Adrenal gland (tissue), 12 donors: ENCODE results near the gene SYT15. TPM values are rescaled to one million over a fixed set of nuclear protein-coding genes. Genes with fewer than 3 reads are reported as not detected.

ENCODE experiments used
- DNase-seq, 7 donors: peaks; one replicate each; pipeline ENCODE4 v3.0.0-alpha.2; 2019 to 2020
- H3K27ac ChIP-seq, 5 donors: fragments of 200-600 bp; sonication (generic) in 4 of 5; 1 replicate in 3 of 5; 2 replicates in 2 of 5; pipeline versions ENCODE4 v1.5.1 to v1.8.0; 2016 to 2020; ENCODE audit warnings: mild to moderate bottlenecking in 1 of 5
- H3K27me3 ChIP-seq: fragments of 200-600 bp; 2 replicates; pipeline ENCODE4 v1.8.0; 2021
- H3K36me3 ChIP-seq, 2 donors: fragments of 200-600 bp; replicated peaks in 1 of 2; 1 replicate in 1 of 2; 2 replicates in 1 of 2; pipeline versions ENCODE4 v1.5.1 to v1.8.0; 2018 to 2022
- H3K4me1 ChIP-seq, 2 donors: fragments of 200-600 bp; replicated peaks in 1 of 2; 1 replicate in 1 of 2; 2 replicates in 1 of 2; pipeline versions ENCODE4 v1.5.1 to v1.8.0; 2018 to 2021
- H3K4me3 ChIP-seq, 4 donors: fragments of 200-600 bp; sonication (generic) in 3 of 4; one replicate each; pipeline ENCODE4 v1.5.1; 2016 to 2018
- H3K9me3 ChIP-seq, 3 donors: fragments of 200-600 bp; sonication (generic) in 1 of 3; replicated peaks in 1 of 3; 1 replicate in 2 of 3; 2 replicates in 1 of 3; pipeline versions ENCODE4 v1.5.1 to v1.8.0; 2016 to 2021
- CTCF ChIP-seq, 6 experiments: fragments of 450-650 bp in 4 of 6; fragments of 200-600 bp in 2 of 6; sonication (generic) in 1 of 6; IDR thresholded peaks; 1 replicate in 5 of 6; 2 replicates in 1 of 6; pipeline versions ENCODE4 v1.5.1 to v1.8.0; 2016 to 2021; ENCODE audit warnings: antibody characterized with exemption in 6 of 6, mild to moderate bottlenecking in 2 of 6, moderate library complexity in 1 of 6
- POLR2A ChIP-seq, 2 donors: fragments of 450-650 bp; IDR thresholded peaks; one replicate each; pipeline ENCODE4 v1.6.1; 2017; ENCODE audit warnings: antibody characterized with exemption in 2 of 2, mild to moderate bottlenecking in 2 of 2, moderate library complexity in 1 of 2
- WGBS, 4 donors: extraction: QIAGEN DNeasy Blood & Tissue Kit in 2 of 4; methylation state at CpG; one replicate each; pipeline versions ENCODE4 v1.1.5 to v1.1.7; 2013 to 2017; 5-methylcytosine and 5-hydroxymethylcytosine counted together
- intact Hi-C, 2 donors: fragments of 100-400 bp; cut with DNase I; formaldehyde crosslinking; loops; one replicate each; pipeline versions ENCODE4 v1.14.1 to v1.15.0; 2022 to 2023
- polyA plus RNA-seq, 3 donors: library from polyadenylated mRNA; stranded (reverse); fragments of 200-250 nt in 2 of 3; fragments of 350-450 nt in 1 of 3; fragmentation: Illumina TruSeq in 1 of 3; extraction: RNeasy Lipid Tissue Mini Kit (QIAGEN cat#74804) in 1 of 3; gene quantifications; one replicate each; pipeline ENCODE4 v1.2.3, GENCODE V29; 2013 to 2014
- total RNA-seq, 9 donors: library from RNA; depleted of rRNA in 4 of 9; stranded (reverse); fragments of >200 nt in 4 of 9; fragments of 120-200 nt in 1 of 9; fragmentation: NEBNext Ultra II Directional in 1 of 9; extraction: Animal tissue kit (Norgen Biotek cat#: 25700) in 1 of 9; gene quantifications; one replicate each; pipeline versions ENCODE4 v1.1.0 to v1.2.4, GENCODE V29; 2013 to 2023
- donor health status: healthy with polysubstance abuse.
- donor health status: Bipolar disorder and iron deficiency.
- donor health status: DM: yes; HTN: yes; CAD: no.
- donor health status: DM: no; HTN: no; CAD: no.
- donor health status: DM: no; HTN: no; CAD: no.
- donor health status: DM: yes; HTN: yes; CAD: no.

Gene SYT15
- total and polyA plus RNA-seq, 12 donors: 0.72 to 32.5 (median 2.1) TPM

GRCh38 chr10:46551701-46552525, 27.0 kb upstream of the SYT15 start:
- TF ChIP-seq POLR2A (IDR thresholded peaks at IDR 0.05): no peak
- TF ChIP-seq CTCF (IDR thresholded peaks at IDR 0.05): no peak
- intact Hi-C loops: no loop called here
- H3K4me3 ChIP-seq: no peak overlapping the region
- H3K9me3 ChIP-seq: no peaks in the 10 kb centered on the region
- WGBS, 4 donors: 83 to 88% (median 85%) methylated on average over 12 of the region's 12 CpGs
- H3K36me3 ChIP-seq: no peaks in the 10 kb centered on the region
- peak; percentile 0 to 48 (median 15) for DNase-seq
- H3K4me1 ChIP-seq: peaks cover 6 to 11% of the 10 kb centered on the region in 2 donors
- H3K27me3 ChIP-seq: peaks cover 40% of the 10 kb centered on the region
- H3K27ac ChIP-seq: no peak overlapping the region

- Histone ChIP-seq H3K4me3 (no peak overlapping the region), H3K27me3 (peaks cover 47% of the 10 kb centered on the region), H3K4me1 (peaks cover 6 to 11% of the 10 kb centered on the region in 2 donors), H3K27ac (no peak overlapping the region), H3K9me3 (no peaks in the 10 kb centered on the region), H3K36me3 (no peaks in the 10 kb centered on the region)
- DNase-seq: peak in 4 of 7 donors; percentile 8 to 47 (median 10)
- TF ChIP-seq POLR2A (IDR thresholded peaks at IDR 0.05) (no peak), CTCF (IDR thresholded peaks at IDR 0.05) (no peak)
- 89 to 95% (median 93%) methylated on average over 10 of the region's 10 CpGs for WGBS, 4 donors
- intact Hi-C loops: no loop called here
These were observed 26.2 kb upstream of the SYT15 start for GRCh38 chr10:46552526-46553237.

GRCh38 chr10:46553238-46554049, 25.5 kb upstream of the SYT15 start:
- DNase-seq: peak in 6 of 7 donors; percentile 7 to 47 (median 14)
- H3K4me3 ChIP-seq: no peak overlapping the region
- WGBS, 4 donors: 56 to 67% (median 64%) methylated on average over 2 of the region's 2 CpGs
- intact Hi-C loops: no loop called here
- TF ChIP-seq CTCF (IDR thresholded peaks at IDR 0.05): no peak
- no peak for TF ChIP-seq POLR2A (IDR thresholded peaks at IDR 0.05)
- H3K27ac ChIP-seq: no peak overlapping the region
- H3K4me1 ChIP-seq: peaks cover 6 to 11% of the 10 kb centered on the region in 2 donors
- no peaks in the 10 kb centered on the region for H3K36me3 ChIP-seq
- H3K27me3 ChIP-seq: peaks cover 55% of the 10 kb centered on the region
- H3K9me3 ChIP-seq: no peaks in the 10 kb centered on the region
